A673 (cell line): ENCODE results near the gene MATK. TPM values are rescaled to one million over a fixed set of nuclear protein-coding genes. Genes with fewer than 3 reads are reported as not detected.

Experiments
- BruUV-seq: library from RNA; stranded (reverse); fragments of 400-500 nt; replicated peaks from 2 replicates; lab custom pipeline; 2021; lab: Mats Ljungman, UMichigan
- CTCF ChIA-PET: fragments of 300-600 bp; sonication (Branson Sonifier 250); formaldehyde crosslinking; loops from one replicate; lab custom pipeline; 2022; ENCODE audit warnings: antibody characterized with exemption; lab: Charles Lee
- POLR2A ChIA-PET: fragments of 300-600 bp; sonication (Branson Sonifier 250); formaldehyde crosslinking; loops from one replicate; lab custom pipeline; 2022; ENCODE audit warnings: antibody characterized with exemption; ENCODE audit not compliant: low non-redundant PET; lab: Charles Lee
- DNase-seq: peaks from one replicate; pipeline ENCODE4 v3.0.0-alpha.2; 2015; ENCODE audit warnings: low spot score
- H3K27ac ChIP-seq: fragments of 200-600 bp; sonication (generic); 2 replicates; pipeline ENCODE4 v1.5.1; 2016; ENCODE audit warnings: mixed run types, low read depth, mild to moderate bottlenecking, mixed read lengths, antibody characterized with exemption, low read length; ENCODE audit not compliant: poor library complexity, severe bottlenecking
- H3K27me3 ChIP-seq: fragments of 200-600 bp; sonication (generic); replicated peaks from 2 replicates; pipeline ENCODE4 v1.6.1; 2017; ENCODE audit warnings: mixed run types, low read depth, mild to moderate bottlenecking, mixed read lengths, antibody characterized with exemption, low read length; ENCODE audit not compliant: insufficient read depth, poor library complexity
- H3K36me3 ChIP-seq: fragments of 200-600 bp; sonication (generic); 2 replicates; pipeline ENCODE4 v1.6.1; 2016; ENCODE audit warnings: mixed run types, mild to moderate bottlenecking, mixed read lengths, antibody characterized with exemption, low read length; ENCODE audit not compliant: insufficient read depth, poor library complexity, severe bottlenecking
- H3K4me1 ChIP-seq: fragments of 200-600 bp; sonication (generic); 2 replicates; pipeline ENCODE4 v1.6.1; 2017; ENCODE audit warnings: mixed run types, mild to moderate bottlenecking, mixed read lengths, antibody characterized with exemption, low read length; ENCODE audit not compliant: insufficient read depth, poor library complexity, severe bottlenecking
- H3K4me3 ChIP-seq: fragments of 200-600 bp; sonication (generic); 2 replicates; pipeline ENCODE4 v1.5.1; 2016; ENCODE audit warnings: low read depth, mixed run types, mild to moderate bottlenecking, mixed read lengths, low read length; ENCODE audit not compliant: poor library complexity, severe bottlenecking
- H3K9me3 ChIP-seq: fragments of 200-600 bp; sonication (generic); 2 replicates; pipeline ENCODE4 v1.6.1; 2016; ENCODE audit warnings: mixed run types, low read depth, mild to moderate bottlenecking, mixed read lengths, antibody characterized with exemption, low read length; ENCODE audit not compliant: poor library complexity, severe bottlenecking
- CTCF ChIP-seq: fragments of 300-800, 200-600 bp; sonication (generic); conservative IDR thresholded peaks from 2 replicates; pipeline ENCODE4 v1.5.1; 2017; ENCODE audit warnings: low read depth, mild to moderate bottlenecking, antibody characterized with exemption, low read length, moderate library complexity, mixed read lengths
- EZH2 ChIP-seq: fragments of 200-600 bp; sonication (generic); IDR thresholded peaks from 2 replicates; pipeline ENCODE4 v1.6.1; 2017; ENCODE audit warnings: borderline replicate concordance, low read depth, mild to moderate bottlenecking, mixed read lengths, antibody characterized with exemption, low read length; ENCODE audit not compliant: poor library complexity, severe bottlenecking
- intact Hi-C: fragments of 100-400 bp; cut with micrococcal nuclease; formaldehyde crosslinking; loops from one replicate; pipeline ENCODE4 v1.10.0; 2022; ENCODE audit not compliant: unreplicated experiment
- total RNA-seq: library from RNA; stranded (reverse); gene quantifications from 2 replicates; pipeline ENCODE4 v1.2.3, GENCODE V29; 2021

MATK gene
- total RNA-seq, 1 experiment from 2014 or later, result 2.0 TPM

GRCh38 chr19:3781603-3782002 is 4.6 kb downstream of the MATK start:
- H3K4me3 ChIP-seq, result no peak overlapping the region
- BruUV-seq, result no TSS peak
- no peaks in the 10 kb centered on the region for H3K36me3 ChIP-seq
- H3K27ac ChIP-seq, result no peak overlapping the region
- ChIA-PET POLR2A (no interaction called here), CTCF (no interaction called here)
- intact Hi-C loops, result no loop called here
- H3K9me3 ChIP-seq, result peaks cover 15% of the 10 kb centered on the region
- H3K4me1 ChIP-seq, result no peaks in the 10 kb centered on the region
- TF ChIP-seq CTCF (no peak), EZH2 (no peak)
- no peaks in the 10 kb centered on the region for H3K27me3 ChIP-seq
- no peak for DNase-seq

DNA sequence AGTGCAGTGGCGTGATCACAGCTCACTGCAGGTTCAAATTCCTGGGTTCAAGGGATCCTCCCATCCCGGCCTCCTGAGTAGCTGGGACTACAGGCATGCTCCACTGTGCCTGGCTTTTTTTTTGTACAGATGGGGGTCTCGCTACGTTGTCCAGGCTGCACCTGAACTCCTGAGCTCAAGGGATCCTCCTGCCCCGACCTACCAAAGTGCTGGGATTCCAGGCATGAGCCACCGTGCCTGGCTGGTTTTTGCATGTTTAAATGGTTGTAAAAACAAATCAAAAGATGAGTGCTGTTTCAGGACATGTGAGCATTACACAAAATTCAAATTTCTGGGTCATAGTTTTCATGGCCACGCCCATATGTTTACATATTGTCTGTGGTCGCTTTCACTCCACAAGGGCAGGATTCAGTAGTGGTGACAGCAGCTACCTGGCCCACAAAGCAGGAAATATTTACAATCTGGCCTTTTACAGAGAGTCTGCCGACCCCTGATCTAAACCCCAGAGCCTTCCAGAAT is 5.3 kb downstream of the MATK start:
- TF ChIP-seq EZH2, result no peak
- no peak for TF ChIP-seq CTCF
- ChIA-PET POLR2A (no interaction called here), CTCF (no interaction called here)
- H3K9me3 ChIP-seq, result peaks cover 15% of the 10 kb centered on the region
- DNase-seq, result no peak
- no peaks in the 10 kb centered on the region for H3K36me3 ChIP-seq
- H3K27ac ChIP-seq, result no peak overlapping the region
- intact Hi-C loops, result no loop called here
- no TSS peak for BruUV-seq
- no peaks in the 10 kb centered on the region for H3K27me3 ChIP-seq
- no peak overlapping the region for H3K4me3 ChIP-seq
- no peaks in the 10 kb centered on the region for H3K4me1 ChIP-seq

DNA sequence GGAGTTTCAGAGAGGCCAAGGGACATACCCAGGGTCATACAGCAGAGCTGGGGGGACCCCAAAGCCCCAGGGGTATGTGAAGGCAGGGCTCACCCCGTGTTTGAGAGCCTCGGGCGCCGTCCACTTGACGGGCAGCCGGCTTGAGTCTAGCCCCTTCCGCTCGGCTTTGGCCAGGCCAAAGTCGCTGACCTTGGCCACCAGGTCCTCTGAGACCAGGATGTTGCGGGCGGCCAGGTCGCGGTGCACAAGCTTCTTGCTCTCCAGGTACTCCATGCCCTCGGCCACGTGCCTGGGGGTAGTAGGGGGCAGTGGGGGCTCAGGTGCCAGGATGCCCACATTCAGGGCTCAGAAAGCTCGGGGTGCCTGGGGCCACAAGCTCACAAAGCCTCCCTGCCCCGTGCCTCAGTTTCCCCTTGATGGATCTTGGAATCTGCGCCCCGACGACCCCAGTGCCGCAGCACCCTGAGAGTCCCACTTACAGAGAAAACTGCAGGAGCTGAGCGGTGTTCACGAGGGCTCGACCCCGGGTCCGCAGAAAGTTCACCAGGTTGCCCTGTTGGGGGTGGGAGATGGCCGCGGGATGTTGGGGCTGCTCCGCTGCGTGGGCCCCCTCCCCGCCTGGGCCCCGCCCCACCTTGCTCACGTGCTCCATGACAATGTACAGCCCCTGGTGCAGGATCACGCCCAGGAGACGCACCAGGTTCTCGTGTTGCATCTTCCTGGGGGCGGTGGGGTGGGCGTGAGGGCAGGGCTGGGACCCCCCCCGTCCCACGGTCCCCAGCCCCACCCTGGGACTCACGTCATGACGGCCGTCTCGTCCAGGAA is 7.1 kb downstream of the MATK start:
- no peak for DNase-seq
- POLR2A ChIA-PET, result interaction anchor here (0.6 kb wide), 1 partner anchor 16 kb away, joined by 6 read pairs; no protein-coding TSS in a partner anchor
- BruUV-seq, result no TSS peak

More for the DNA sequence above, 7.1 kb downstream of the MATK start:
- H3K4me1 ChIP-seq, result no peaks in the 10 kb centered on the region
- no peak overlapping the region for H3K27ac ChIP-seq
- no peak overlapping the region for H3K4me3 ChIP-seq
- CTCF ChIA-PET, result no interaction called here
- H3K9me3 ChIP-seq, result peaks cover 15% of the 10 kb centered on the region
- intact Hi-C loops, result no loop called here
- H3K36me3 ChIP-seq, result no peaks in the 10 kb centered on the region
- TF ChIP-seq CTCF (no peak), EZH2 (no peak)
- no peaks in the 10 kb centered on the region for H3K27me3 ChIP-seq
